NCI-H345 treated with DMSO at 0.1 percent for 48 hours (cell line): Measurements from ENCODE around the gene ZNF121.
"Not testable (repeated sequence)": the region's sequence is repeated elsewhere in the genome, so short reads cannot be mapped to it uniquely, and the experiment has no call there.

Source experiments
- DNase-seq: peaks from one replicate; lab custom pipeline; 2025; ENCODE audit not compliant: unreplicated experiment; lab: John Stamatoyannopoulos, UW

The ZNF121 gene

DNA sequence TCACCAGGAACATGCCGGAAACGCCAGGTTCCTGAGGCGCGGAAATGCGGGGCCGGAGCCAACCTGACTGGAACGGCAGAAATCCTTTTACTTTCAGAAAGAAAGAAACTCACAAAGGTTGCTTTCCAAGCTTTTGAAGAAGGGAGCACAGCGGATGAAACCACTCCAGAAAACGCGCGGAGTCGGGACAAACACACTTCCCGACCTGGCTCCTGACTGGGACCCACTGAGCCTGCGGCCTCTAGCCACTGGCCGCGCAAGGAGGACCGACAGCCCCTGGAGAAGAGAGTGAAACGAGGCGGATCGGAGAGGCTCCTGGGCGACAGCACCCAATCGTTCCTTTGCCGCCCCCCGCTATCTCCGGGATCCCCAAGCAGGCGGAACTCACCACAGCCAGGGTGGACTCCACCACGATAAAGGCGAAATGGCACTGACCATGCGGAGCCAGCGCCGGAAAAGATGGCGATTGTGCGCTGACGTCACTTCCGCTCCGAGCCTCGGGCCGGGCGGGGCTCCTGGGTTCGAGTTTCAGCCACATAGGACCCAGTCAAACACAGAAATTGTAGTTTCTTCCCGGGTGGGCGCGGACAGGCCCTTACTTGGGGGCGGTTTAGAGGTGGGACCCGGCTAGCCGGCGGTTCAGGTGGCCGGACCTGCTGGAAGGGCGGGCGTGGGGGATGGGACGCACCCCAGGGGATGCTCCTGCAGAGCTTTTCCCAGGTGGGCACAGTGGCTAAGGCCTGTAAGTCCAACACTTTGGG, at the start of gene ZNF121:
TSS of gene ZNF121 (minus strand) at position 432 of the 761 bp plus-strand sequence. CDS start 16,407 bp downstream, outside the sequence.
- DNase-seq = peak; percentile 60

DNA sequence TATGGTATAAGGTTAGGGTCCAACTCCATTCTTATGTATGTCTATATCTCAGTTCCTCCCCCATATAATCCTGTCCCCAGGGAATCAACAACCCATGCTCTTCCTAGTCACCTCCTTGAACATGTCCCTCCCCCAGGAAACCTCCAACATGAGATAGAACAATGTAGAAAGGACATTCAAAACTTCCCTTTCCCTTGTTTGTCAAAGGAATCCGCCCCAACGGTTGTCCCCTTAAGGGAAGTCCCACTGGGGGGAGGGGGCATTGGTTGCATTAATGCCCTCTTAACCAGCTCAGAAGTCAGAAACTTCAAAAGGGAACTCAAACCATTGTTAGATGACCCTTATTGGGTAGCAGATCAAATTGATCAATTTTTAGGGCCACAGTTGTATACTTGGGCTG, 43.6 kb upstream of the ZNF121 start:
- DNase-seq = no peak

- no peak for DNase-seq
These were observed 38.2 kb upstream of the ZNF121 start for GRCh38 chr19:9622531-9622930.

DNA sequence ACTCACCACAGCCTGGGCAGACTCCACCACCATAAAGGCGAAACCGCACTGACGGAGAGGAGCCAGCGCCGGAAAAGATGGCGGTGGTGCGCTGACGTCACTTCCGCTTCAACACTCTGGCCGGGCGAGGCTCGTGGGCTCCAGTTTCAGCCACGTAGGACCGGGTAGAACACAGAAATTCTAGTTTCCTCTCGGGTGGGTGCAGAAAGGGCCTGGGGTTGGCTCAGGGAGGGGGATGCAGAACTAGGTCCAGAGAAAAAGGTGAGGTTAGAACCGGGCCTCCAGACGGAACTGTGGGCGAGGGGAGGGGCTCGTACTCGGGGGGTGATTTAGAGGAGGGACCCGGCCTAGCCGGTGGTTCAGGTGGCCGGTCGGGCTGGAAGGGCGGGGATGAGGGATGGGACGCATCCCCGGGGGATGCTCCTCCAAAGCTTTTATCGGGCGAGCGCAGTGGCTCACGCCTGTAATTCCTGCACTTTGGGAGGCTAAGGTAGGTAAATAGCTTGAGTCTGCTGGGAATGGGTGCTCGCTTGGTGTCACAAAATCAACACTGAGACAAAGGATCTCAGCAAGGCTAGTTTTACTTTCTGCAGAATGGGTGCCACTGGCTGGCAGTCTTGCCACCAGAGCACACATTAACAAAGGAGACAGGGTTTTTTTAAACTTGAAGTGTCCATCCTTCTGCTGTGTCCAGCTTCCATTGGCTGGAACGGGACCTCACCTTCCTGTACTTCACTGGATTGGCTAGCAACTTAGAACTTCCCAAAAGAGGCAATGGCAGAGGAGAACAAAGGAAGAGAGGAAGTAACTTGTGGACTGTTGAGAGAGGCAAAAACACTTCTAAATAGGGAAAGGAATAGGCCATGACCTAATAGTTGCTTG, 37.1 kb upstream of the ZNF121 start, which contains the start of gene ZNF561:
TSS of gene ZNF561 (minus strand) at position 77 of the 882 bp plus-strand sequence. CDS start 1,776 bp downstream, outside the sequence.
- peak; percentile 81 for DNase-seq

DNA sequence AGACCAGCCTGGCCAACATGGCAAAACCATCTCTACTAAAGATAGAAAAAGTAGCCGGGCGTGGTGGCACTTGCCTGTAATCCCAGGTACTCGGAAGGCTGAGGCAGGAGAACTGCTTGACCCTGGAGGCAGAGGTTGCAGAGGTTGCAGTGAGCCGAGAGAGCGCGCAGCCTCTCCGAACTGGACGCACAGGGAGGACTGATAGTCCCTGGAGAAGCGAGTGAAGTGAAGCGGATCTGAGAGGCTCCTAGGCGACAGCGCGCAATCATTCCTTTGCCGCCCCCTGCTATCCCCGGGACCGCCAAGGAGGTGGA, 36.5 kb upstream of the ZNF121 start:
- no peak for DNase-seq

GRCh38 chr19:9615844-9616243, 31.5 kb upstream of the ZNF121 start:
- no peak for DNase-seq

GRCh38 chr19:9610484-9611113, 26.3 kb upstream of the ZNF121 start:
- no peak for DNase-seq

GRCh38 chr19:9608912-9609311, 24.6 kb upstream of the ZNF121 start:
- no peak for DNase-seq

DNA sequence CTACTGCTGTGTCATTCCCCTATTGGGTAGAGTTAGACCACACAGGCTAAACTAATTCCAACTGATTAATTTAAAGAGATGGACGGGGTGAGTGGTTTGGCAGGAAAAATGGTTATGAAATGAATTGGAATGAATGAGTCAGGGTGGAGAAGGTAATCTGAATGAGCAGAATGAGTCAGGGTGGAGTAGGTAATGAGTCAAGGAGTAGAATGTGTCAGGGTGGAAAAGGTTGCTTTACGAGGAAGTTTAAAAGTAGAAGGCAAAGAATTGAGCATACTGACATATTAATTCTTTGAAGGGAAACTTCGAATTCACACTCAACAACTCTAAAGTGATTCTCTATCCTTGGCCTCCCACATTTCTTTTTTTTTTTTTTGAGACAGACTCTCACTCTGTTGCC, 12.7 kb upstream of the ZNF121 start:
- no peak for DNase-seq

DNA sequence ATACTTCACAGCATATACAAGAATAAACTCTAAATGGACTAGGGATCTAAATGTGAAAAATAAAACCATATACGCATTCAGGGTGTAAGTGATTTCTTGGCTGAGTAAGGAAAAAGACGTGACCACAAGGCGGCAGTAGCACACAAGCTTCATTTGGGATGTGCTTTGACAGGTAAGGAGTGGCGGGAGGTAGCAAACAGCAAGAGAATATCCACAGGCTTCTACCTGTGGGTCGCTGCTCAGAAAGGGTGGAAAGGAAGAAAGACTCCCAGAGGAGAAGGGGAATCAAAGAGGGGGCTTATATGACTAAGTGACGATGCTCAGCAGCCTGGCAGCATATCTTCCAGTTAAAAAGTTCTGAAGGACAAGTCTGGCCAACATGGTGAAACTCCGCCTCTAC, 2.5 kb upstream of the ZNF121 start:
- peak; percentile 64 for DNase-seq

DNA sequence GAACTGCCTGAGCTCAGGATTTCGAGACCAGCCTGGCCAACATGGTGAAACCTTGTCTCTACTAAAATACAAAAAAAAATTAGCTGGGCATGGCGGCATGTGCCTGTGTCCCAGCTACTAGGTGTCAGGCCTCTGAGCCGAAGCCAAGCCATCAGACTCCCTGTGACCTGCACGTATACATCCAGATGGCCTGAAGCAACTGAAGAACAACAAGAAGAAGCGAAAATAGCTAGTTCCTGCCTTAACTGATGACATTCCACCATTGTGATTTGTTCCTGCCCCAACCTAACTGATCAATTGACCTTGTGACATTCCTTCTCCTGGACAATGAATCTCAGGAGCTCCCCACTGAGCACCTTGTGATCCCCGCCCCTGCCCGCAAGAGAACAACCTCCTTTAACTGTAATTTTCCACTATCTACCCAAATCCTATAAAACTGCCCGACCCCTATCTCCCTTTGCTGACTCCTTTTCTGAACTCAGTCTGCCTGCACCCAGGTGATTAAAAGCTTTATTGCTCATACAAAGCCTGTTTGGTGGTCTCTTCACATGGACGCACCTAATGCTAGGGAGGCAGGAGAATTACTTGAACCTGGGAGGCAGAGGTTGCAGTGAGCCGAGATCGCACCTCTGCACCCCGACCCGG, 2.1 kb downstream of the ZNF121 start:
- not testable (repeated sequence) for DNase-seq

DNA sequence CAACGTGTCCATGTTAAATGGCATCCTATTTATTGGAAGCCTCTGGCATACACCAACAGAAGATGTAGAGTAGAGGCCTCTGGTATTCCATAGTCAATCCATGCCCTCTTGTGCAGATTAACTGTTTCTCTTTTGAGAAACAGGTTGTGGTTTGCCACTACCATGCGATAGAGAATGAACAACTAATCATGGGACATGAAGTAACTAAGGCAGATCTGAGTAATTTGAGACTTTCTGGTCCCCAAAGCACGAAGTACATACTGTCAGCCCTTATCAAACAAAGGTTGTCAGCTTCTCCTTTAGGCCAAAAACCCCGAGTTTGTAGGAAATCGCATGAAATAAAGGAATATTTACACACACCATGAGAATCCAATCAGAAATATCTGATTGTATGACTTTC, 3.6 kb downstream of the ZNF121 start:
- no peak for DNase-seq

DNA sequence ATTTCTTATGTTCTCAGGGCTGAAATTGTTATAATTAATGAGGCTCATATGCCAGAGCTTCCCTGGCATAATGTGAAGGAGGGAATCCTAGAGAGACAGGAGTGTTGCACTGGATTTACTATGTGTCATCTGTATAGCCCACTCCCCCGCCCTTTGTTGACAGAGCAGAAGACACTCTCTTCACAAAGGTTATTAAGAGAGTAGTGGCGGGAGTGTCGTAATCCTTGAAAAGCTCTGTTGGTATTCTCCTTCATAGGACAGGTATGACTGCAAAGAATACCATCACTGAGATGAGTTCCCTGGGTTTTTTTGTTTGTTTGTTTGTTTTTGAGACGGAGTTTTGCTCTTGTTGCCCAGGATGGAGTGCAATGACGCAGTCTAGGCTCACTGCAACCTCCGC, 14.0 kb downstream of the ZNF121 start:
- DNase-seq = no peak

DNA sequence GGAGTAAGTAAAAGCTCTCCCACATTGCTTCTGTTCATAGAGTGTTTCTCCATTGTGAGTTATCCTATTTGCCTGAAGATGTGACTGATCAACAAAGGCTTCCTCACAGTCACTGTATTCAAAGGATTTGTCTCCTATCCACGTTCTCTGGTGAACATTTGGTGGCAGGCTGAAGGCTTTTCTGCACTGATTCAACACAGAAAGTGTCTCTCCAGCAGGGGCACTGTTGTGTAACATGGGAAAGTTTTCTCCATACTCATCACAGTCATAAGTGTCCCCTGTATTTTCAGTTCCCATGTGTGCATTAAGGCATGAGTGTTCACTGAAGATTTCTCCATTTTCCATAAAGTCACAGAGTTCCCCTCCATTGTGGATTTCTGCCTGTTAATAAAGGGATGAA, 17.6 kb downstream of the ZNF121 start:
- no peak for DNase-seq

DNA sequence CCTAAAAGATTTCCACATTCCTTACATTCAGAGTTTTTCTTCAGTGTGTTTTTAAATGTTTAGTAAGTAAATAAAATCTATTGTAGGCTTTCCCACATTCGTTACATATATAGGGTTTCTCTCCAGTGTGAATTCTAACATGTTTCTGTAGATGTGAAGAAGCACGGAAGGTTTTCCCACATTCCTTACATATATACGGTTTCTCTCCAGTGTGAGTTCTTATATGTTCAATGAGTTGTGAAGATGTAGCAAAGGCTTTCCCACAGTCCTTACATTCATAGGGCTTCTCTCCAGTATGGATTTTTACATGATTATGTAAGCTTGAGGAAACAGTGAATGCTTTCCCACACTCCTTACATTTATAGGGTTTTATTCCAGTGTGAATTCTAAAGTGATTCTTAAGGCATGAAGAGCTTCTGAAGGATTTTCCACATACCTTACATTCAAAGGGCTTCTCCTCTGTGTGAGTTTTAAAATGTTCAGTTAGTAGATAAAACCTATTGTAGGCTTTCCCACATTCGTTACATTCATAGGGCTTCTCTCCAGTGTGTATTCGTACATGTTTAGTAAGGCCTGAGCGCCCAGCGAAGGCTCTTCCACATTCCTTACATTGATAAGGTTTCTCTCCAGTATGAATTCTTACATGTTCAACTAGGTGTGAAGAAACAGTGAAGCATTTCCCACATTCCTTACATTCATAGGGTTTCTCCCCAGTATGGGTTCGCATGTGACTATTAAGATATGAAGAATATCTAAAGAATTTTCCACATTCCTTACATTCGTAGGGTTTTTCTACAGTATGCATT, 18.2 kb downstream of the ZNF121 start:
- DNase-seq = no peak

DNA sequence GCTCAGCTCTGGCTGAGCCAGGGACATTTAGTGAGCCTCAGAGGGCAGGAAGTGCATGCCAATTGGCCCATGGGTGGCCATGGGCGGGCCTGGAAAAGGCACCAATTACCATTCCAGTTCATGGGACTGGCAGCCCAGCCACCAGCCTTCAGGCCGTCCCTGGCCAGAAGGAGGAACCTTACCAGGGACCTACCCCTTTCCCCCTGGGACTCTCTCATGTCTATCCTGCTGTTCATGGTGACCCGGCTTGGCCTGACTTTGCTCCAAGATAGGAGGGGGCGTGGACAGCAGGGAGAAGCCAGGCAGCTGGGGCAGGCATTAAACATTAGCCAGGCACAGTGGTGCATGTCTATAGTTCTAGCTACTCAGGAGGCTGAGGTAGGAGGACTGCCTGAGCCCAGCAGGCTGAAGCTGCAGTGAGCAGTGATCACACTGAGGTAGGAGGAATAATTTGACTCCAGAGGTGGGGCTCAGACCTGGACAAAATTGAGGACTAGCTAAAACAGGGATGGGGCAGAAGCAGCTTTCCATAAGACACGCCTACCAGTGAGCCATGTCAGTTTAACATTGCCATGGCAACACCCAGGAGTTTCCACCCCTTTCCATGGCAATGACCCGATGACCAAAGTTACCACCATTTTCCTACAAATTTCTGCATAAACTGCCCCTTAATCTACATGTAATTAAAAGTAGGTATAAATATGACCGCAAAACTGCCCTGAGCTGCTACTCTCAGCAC, 31.6 kb downstream of the ZNF121 start:
- DNase-seq = no peak

GRCh38 chr19:9547870-9548269, 36.4 kb downstream of the ZNF121 start:
- DNase-seq = no peak

GRCh38 chr19:9541281-9541680, 43.0 kb downstream of the ZNF121 start:
- not testable (repeated sequence) for DNase-seq

- not testable (repeated sequence) for DNase-seq
These were observed 44.4 kb downstream of the ZNF121 start for GRCh38 chr19:9539921-9540320.

- not testable (repeated sequence) for DNase-seq
These were observed 45.1 kb downstream of the ZNF121 start for GRCh38 chr19:9539201-9539600.
